OCI-LY7 (cell line): ENCODE results near the gene HDAC4.

Experiments used
- CTCF ChIP-seq: fragments of 200-600 bp; sonication (generic); conservative IDR thresholded peaks from 2 replicates; pipeline ENCODE4 v1.5.1; 2014; ENCODE audit warnings: mild to moderate bottlenecking, antibody characterized with exemption, low read length, moderate library complexity, mixed read lengths
- EZH2phosphoT487 ChIP-seq: fragments of 200-600 bp; sonication (generic); IDR thresholded peaks from 2 replicates; pipeline ENCODE4 v1.6.1; 2018; ENCODE audit warnings: low read depth, borderline replicate concordance, mild to moderate bottlenecking, mixed run types, antibody characterized with exemption, low read length, moderate library complexity, mixed read lengths

- TF ChIP-seq CTCF (no peak), EZH2phosphoT487 (no peak)
Measured at GRCh38 chr2:239312081-239312511, 88.7 kb downstream of the HDAC4 start.
